Activated CD8-positive, alpha-beta memory T cell treated with anti-CD3 and anti-CD28 coated beads for 4 hours (primary cell): Measurements from ENCODE around the gene MORN5.

Source experiments
- DNase-seq, 2 donors: peaks; one replicate each; pipeline ENCODE4 v3.0.0-alpha.2; 2020; ENCODE audit warnings: low read depth in 2 of 2

Gene MORN5

DNA sequence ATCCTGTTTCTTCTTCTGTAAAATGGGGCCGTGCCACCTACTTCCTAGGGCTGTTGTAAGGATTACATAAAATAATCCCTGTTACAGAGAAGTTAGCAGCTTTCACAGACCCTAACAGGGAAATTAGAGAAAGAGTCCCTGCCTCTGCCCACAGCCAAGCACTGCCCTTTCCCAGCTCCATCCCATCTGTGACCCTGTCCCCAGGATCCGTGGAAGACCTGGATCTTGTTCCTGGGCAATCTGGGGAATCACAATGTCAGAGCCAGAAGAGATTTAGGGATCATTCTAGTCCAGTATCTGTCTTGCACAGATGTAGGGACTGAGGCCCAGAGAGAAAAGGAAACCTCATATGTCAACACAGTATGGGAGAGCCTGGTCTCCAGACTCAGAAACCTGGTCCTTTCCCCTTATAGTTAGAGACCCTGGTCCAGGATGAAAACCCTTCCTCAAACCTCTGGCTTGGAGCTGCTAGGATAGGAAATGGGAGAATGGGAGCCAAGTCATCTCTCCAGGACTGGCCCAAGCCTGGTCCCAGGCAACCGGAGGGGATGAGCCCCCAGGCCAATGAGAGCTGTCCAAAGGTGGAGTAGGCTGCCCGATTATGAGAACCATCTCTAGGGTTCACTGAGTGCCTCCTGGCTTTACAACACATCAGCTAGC lies 56.6 kb downstream of the MORN5 start:
- no peak for DNase-seq

DNA sequence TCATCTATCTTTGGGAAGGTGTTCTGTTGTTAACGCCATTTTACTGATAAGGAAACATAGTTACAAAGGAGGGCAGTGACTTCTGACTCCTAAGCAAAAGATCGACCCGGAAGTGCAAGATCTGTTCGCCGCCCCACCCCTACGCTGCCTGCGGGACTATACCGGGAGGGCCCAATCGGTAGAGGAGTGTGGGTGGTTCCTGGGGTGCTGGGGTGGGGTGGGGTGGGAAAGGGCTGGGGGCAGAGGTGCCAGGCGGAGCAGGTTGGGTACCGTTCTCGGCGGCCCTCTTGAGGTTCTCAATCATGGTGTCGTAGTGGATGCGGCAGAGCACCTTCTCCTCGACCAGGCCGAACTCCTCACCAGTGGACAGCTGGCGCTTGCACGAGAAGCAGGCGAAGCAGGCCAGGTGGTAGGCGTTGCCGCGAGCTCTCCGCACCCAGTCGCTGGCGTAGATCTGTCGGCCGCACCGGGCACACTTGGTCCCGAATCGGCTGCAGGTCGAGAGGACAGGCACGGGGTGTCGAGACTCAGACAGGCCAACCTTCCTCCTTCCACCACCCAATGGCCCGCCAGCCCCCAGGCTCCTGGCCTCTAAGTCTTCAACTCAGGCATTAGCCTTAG lies 57.2 kb downstream of the MORN5 start:
- no peak for DNase-seq

DNA sequence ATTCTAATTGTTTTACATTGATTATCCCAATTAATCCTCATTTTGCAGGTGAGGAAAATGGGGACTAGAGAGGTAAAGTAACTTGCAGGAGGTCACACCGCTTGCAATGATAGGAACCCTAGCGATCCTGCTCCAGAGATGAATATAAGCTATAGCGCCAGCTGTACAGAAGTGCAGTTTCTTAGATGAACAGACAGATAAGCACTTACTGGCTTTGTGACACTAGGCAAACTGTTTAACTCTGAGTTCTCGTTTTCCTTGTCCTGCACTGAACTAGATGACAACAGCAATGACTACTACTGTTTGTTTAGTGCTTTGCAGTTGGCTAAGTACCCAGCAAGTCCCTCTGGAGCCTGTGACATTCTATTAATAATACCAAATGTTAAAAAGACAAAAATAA lies 57.9 kb downstream of the MORN5 start:
- no peak for DNase-seq

DNA sequence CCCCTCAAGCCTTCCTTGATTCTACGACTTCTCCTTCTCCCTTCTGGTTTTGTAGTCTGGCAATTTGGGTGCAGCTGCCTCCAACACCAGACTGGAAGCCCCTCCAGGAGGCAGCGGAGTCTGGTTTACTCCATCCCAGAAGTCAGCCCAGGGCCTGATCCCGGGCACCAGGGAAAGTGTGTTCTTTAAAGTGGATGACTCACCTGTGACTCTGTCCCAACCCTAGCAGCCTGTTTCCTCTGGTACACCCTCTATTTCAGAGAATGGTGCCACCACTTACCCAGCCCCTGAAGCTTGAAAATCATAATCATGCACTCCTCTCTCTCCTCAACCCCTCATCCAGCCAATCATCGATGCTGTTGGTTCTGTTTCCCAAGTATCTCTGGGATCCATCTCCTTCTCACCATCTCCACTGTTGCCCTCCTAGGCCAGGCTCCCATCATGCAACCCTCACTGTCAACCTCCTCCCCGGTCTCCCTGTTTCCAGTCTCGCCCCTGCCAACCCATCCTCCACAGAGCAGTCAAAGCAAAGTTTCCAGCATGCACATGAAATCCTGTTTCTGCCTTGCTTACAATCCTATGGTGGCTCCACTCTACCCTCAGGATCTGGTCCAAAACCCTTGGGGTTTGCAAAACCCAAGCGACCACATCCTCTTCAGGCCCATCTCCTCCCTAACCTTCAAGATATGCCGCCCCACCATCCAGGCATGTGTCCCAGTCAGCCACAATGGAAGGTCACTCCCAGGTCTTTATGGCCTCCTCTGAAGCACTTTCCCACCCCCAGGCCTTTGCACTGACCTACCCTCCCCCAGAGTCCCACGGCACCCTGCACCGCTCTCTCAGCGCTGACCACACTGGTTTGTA lies 58.6 kb downstream of the MORN5 start:
- DNase-seq, result no peak

DNA sequence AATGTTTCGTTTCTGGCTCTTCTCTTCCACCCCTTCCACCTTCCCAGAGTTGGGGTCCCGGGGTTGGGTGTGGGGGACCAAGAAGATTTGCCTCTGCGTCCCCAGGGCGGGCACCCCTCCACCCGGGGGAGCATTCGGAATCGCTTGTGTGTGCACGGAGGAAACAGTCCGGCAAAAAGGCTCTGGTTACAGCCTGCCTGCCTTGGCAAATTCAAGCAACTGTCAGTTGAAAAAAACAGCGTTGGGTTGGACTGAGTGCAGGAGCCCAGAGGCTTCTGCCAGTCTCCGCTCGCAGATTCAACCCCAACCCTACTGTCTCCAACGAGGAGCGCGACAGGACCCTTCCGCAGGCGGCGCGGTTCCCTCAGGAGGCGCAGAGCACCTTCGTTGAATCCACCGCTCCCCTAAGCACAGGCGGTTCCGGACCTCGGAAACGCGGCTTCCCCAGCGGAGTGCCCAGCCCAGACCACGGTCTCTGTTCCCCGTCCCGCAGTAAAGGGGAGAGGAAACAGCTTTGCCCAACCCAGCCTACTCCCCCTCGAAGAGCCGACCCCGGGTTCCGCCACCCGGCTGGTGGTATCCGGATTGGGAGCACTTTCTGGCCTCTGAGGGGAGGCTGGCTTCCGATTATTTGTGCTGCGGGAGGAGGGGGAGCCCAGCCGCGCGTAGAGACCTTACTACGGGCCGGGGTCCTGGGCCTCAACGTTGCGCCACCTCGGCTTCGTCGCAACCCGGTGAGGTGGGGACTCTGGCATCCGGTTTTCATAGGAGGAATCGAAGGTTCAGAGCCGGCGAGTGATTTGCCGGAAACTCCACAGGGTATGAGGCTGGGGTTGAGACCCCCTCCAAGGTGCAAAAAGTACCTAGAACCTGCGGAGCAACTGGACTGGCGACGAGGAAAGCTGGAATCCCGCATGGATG lies 59.5 kb downstream of the MORN5 start:
- no peak for DNase-seq

DNA sequence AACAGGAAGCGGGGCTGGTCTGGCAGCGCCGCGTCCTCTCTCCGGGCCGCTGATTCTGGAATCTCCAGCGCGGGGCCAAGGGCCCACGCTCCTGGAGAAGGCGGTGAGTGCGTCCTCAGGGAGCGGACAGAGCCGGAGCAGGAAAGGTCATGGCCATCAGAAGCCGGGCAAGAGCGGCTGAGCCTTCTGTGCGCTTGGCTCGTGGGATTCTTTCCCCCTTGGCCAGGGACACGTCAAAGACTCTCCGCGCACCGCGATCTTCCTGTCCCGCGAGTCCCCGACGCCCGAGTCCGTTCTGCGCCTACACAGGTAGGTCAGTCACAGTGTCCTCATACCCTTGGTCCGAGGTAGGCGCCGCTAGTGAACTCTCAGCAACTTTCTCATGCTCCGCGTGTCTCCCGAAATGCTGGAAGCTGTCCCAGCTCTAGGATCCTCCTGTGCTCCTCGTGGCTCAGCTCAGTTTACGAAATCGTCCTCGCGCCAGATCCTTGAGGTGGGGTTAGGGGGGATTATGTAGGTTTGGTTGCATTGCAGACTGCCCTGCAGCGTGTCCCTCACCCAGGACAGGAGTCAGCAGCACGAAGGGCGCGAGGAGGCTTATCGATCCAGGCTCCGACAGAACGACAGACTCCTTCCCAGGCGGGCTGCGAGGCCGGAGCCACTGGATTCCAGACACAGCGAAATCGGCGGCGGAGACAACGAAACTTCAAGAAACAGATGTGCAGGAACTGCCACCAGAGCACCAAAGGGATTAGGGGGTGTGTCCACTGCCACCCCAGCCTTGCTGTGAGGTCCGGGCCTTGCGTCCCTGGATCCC lies 60.4 kb downstream of the MORN5 start:
- no peak for DNase-seq

DNA sequence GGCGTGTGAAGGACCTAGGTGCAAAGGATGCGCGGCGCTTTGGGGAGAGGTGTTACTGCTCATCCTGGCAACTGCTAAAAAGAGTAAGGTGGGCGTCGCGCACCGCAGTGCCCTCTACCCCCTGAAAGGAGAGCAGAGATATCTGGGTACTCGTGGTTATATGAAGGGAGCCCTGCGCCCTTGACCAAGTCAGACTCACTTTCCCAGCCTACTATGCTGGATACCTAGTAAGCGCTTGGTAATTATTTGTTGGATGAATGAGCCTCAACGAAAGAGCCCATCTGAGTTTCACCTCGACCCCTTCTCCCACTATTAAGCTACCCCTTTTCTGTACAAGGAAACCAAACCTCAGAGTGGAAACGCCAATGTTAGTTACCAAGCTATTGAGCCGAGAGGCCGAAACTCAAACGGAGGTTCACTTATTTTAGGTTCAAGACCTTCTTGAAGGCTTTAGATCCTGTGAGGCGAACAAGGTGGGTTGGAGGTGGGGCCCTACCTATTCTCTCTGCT lies 61.0 kb downstream of the MORN5 start:
- DNase-seq, result no peak

DNA sequence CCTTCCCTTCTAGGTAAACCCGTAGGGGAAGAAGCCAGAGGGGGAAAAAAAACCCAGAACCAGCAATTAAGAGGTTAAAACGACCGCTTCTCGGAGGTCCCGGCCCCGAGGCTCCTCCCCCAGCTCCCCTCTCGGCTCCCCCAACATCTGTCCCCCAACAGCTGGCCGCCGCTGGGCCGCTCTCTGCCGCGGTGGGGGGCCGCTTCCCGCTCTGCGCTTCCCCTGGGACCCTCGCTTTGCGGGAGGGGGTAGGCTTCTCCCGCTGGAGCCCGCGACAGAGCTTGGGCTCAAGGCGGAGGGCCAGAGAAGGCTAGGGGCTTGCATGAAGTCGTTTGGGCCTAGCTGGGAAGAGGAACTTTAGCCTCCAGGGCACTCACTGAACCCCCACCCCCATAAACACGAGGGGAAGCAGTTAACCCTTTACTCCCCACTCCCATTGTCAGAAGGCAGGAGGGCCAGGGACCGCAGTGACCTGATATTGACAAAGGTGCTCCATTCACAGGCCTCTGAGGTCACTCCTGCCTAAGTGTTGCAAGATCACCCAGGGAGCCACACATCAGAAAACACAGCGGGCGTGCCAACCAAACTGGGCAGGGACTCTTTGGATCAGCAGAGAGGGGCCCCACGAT lies 61.6 kb downstream of the MORN5 start:
- DNase-seq, result no peak

DNA sequence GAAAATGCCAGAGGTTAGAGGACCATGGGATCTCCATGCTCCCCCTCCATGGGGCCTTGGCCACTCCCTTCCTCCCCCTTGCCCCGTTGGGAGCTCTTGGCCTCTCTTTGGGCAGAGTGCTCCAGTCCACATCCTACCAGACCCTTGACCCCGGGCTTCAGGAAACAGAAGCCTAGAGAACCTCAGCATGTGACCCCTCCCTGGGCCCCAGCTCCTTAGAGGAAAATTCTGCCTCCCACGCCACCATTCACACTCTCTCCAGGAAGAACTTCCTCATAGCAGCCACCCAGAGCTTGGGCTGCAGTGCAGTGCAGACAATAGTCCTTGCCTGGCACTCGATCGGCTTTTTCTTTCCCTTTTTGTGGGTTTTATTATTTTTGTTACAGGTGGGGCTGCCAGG lies 63.1 kb downstream of the MORN5 start:
- DNase-seq, result no peak

DNA sequence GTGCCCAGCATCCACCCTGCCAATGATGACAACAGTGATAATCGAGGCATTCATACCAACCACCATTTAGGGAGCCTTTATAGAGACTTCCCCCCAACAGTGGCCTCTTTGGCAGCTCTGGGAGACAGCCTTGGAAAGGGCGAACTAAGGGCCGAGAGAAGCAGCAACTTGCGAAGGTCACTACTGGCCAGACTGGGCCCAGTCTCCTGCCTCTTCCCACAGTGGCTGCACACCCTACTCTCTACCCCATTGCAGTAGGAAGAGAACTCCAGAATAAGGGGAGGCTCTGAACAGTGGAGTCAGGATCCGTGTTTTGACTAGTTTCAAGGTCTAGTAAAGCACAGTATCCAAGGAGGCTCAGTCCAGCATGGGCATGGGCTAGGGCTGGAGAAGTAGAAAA lies 63.7 kb downstream of the MORN5 start:
- no peak for DNase-seq

DNA sequence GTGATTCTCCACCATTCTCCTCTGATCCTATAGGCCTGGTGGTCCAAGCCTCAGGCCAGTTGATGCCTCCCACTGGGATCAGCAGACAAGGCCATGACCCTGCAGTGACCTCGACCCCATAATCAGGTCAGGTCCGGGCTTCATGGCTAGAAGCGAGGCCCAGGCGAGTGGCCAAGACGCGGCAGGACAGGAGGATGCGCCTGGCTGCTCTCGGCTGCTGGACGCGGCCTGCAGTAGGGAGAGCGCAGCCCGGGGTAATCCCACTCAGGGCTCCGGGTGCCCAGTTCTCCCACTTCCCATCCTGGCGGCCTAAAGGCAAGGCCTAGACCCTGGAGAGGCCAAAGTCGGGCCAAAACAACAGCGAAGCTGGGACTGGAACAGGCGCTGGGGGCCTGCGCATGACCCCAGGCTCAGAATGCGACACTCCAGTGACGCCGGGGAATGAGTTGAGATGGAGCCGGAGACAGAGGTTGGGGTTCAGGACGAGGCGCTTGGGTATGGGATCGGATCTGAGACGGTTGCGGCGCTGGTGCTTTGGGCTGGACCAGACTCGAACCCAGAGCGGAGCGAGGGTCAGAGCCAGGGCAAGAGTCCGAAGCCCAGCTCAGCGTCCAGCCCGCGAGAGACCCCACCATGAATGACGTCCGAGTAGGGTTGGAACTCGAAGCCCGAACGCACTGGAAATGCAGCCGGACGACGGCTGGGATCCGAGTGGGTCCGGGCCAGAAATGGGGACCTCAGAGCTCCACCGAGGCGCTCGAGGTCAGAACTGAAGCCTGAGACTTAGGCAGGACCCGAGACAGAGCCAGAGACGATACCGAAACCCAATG lies 65.8 kb downstream of the MORN5 start:
- no peak for DNase-seq

DNA sequence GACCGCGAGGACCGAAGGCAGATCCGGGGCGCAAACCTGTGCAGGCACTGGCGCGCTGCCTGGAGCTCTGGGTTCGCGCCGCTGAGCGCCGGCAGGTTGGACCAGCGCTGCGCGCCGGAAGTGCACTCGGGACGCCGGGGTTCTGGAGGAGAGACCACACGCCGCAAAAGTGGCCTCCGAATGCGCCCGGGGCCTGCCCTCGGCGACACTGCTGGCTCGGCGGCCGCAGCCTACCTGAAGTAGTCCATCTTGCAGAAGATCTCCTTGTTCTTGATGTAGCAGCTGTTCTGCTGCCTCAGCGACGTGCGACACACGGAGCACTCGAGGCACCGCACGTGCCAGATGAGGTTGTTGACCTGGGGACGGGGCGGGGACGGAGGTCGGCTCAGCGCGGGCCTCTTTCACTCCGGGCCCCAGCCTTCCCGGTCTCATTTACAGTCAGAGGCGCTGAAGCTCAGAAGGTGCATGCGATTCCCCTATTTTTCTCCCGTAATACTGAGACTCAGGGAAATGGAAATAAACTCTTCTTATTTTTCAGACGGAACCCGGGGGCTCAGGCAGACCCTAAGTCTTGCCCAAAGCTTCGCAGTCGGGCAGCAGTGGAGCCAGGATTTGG lies 66.5 kb downstream of the MORN5 start:
- no peak for DNase-seq

DNA sequence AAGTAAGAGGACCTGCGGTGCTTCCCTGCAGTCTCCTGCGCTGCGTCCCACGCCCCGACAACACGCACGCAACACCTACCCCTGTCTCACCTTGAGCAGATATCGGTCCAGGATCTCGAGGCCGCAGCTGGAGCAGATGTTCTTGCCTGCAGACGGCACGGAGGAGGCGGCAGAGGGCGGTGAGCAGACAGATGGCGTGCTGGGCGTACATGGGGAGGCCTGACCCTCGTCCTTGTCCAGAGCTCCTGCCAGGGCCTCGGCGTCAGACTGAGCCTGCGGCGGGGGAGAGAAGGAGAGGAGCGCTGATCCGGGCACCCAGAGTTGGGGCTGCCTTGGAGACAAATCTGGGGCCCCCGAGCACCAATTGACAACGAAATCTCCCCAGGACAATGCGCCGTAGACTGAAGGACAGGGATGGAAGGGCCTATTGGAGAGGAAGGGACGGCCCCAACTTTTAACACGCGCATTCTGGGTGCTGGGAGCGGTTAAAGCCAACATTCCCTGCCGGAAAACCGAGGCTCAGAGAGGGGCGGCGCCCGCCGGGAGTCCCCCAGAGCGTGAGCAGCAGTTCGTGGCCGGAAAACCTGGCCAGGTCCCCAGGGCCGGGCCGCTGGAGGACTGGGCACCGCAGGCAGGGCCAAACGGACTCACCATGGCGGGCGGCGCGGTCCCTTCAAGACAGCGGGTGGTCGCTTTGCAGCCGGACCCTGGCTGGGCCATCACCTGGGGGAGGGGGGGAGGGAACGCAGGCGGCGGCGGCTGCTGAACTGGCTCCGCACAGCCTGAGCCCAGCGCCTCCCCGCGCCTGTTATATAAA lies 67.3 kb downstream of the MORN5 start:
- DNase-seq, result no peak

DNA sequence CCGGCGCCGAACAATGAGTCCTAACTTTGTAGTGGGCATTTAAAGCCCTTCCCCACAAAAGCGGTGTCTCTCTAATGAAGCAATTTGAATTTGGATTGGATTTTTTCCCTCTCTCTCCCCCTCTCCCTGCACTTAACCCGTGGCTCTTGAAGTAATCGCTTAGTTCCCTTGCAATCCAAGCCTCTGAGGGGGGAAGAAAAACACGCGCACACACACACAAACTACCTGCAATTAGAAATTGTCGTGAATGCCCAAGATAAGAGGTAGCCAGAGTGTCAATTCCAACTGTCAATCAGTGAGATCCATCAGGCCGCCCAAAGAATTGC lies 67.8 kb downstream of the MORN5 start:
- DNase-seq, result no peak

DNA sequence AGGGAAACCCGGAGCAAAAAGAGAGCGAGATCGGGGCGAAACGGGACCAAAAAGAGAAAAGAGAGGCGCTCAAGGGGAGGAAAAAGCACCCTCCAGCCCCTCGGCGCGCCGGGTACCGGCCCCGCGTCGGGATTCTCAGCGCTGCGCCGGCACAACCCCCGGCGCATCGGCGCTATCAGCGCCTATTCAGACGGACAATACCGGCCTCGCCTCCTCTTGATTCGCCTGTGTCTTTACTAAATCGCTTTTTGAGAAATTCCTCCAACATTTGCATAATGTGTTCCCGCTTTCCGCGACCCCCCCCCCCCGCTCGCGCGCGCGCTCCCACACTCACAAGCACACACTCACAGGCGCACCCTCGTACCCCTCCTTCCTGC lies 68.5 kb downstream of the MORN5 start:
- no peak for DNase-seq

DNA sequence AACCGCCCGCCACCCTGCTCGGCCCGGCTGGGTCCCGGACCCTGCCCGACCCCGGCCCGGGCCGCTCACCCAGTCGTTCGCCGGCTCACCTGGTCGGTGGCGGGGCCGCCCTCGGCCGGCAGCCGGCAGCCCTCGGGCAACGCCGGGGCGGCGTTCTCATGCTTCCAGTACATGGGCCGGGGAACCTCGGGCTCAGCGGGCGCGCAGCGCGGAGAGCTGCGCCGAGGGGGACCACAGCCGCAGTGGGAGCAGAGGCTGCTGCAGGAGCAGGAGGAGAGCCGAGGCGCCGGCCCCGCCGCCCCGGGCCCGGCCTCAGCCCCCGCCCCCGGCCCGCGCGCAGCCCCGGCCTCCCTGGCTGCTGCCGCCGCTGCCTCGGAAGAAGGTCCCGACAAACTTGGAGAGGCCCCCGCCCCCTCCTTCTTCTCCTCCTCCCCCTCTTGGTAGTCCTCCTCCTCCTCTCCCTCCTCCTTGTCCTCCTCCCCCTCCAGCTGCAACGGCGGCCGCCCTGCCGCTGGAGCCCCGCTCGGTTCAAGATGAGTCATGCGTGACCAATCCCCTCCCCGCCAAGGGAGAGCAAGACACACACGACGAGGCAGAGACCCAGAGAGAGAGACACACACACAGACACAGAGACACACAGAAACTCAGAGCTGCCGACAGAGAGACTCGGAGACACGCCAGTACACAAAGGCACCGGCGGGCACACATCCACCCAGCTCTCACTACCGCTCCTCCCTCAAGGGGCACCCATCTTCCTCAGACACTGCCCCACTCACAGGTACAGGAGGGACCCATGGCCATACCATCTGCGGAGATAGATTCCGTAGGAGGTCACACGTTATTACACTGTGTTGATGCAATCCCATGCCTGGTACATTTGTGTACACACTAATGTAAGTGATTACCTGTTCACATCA lies 69.1 kb downstream of the MORN5 start, which contains the start of gene LHX6:
LHX6 (minus strand) TSS at position 390 of the 917 bp plus-strand sequence; CDS start at position 173, 217 bp downstream.
- DNase-seq, result no peak

DNA sequence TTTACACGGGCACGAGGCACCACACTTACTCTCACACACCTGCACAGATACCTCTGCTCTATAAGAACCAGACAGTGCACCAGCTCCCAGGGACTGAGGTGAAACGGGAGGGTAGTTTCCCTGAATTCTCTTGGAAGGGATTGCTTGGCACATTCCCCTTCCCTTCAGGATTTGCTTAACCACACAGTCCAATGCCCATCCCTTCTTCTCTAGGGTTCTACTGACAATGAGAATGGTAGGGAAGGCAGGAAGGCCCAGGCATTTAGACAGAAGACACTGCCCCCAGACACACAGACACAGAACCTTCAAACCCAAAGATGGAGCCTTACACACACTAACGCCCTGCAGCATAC lies 69.8 kb downstream of the MORN5 start:
- DNase-seq, result no peak
